HepG2 (cell line): ENCODE measurements around the gene TSPAN7.

Source experiments
- CHD2 ChIP-seq: IDR thresholded peaks from 2 replicates; pipeline ENCODE4 v1.6.1; 2011; ENCODE audit warnings: low read depth, low read length, improper control_type of control experiment
- ETV6 ChIP-seq: sonication (generic); formaldehyde crosslinking; conservative IDR thresholded peaks from 2 replicates; pipeline ENCODE4 v1.4.0; 2020; ENCODE audit warnings: missing genetic modification reagents
- GMEB2 ChIP-seq: IDR thresholded peaks from 2 replicates; pipeline ENCODE4 v1.6.1; 2016; ENCODE audit warnings: missing biosample characterization, missing genetic modification reagents, low read depth
- JUNB ChIP-seq: sonication (generic); formaldehyde crosslinking; IDR thresholded peaks from 2 replicates; pipeline ENCODE4 v1.8.0; 2022; ENCODE audit warnings: missing genetic modification reagents, mild to moderate bottlenecking, borderline replicate concordance
- MYC ChIP-seq: sonication (generic); formaldehyde crosslinking; IDR thresholded peaks from 2 replicates; pipeline ENCODE4 v1.9.0; 2021; ENCODE audit warnings: missing genetic modification reagents, borderline replicate concordance
- ONECUT2 ChIP-seq: sonication (generic); formaldehyde crosslinking; IDR thresholded peaks from 2 replicates; pipeline ENCODE4 v1.4.0; 2020; ENCODE audit warnings: missing genetic modification reagents
- ZNF580 ChIP-seq: IDR thresholded peaks from 2 replicates; pipeline ENCODE4 v1.6.1; 2016; ENCODE audit warnings: low read depth, borderline replicate concordance
- ZSCAN5A ChIP-seq: sonication (generic); formaldehyde crosslinking; IDR thresholded peaks from 2 replicates; pipeline ENCODE4 v1.8.0; 2022; ENCODE audit warnings: mild to moderate bottlenecking, missing genetic modification reagents, borderline replicate concordance

DNA sequence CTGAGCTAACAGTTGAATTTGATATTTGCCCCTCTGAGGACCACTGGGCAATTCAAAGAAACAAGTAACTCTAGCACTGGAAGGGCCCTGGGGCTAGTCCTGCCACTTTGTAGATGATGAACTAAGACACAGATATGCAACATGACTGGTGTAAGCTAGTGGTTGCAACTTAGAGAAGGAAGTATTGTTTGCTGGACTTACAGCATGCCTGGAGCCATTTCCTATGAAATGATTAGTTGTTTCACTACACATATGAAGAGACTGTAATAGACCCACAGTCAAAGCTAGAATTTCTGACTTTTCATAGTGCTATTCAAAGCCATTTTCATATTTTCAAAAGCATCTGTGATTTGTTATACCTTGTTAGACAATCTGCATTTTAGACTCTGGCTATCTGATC is 96.2 kb downstream of the TSPAN7 start:
- no peak for TF ChIP-seq MYC (CRISPR knock-in tag)
- TF ChIP-seq ONECUT2, result no peak
- TF ChIP-seq ZNF580 (CRISPR knock-in tag), result no peak
- no peak for TF ChIP-seq ZSCAN5A (CRISPR knock-in tag)
- no peak for TF ChIP-seq GMEB2 (CRISPR knock-in tag)
- TF ChIP-seq CHD2, result no peak
- TF ChIP-seq JUNB (CRISPR knock-in tag), result no peak
- TF ChIP-seq ETV6 (CRISPR knock-in tag), result no peak
